Dendritic cell treated with granulocyte-macrophage colony-stimulating factor and Interleukin-4, amounts not matched to agents 40 ng/mL and 50 ng/mL, for 4 days (primary cell): Measurements from ENCODE around the gene HSFX1.
"Not testable (repeated sequence)": the region's sequence is repeated elsewhere in the genome, so short reads cannot be mapped to it uniquely, and the experiment has no call there.

Experiments used
- H3K27ac Mint-ChIP-seq: one replicate; pipeline ENCODE4 v1.8.0; 2022; ENCODE audit warnings: mild to moderate bottlenecking, mixed read lengths
- H3K27me3 Mint-ChIP-seq: one replicate; pipeline ENCODE4 v1.8.0; 2022; ENCODE audit warnings: mild to moderate bottlenecking, mixed read lengths
- H3K36me3 Mint-ChIP-seq: one replicate; pipeline ENCODE4 v1.8.0; 2022; ENCODE audit warnings: low read depth, mixed read lengths
- H3K4me1 Mint-ChIP-seq: one replicate; pipeline ENCODE4 v1.8.0; 2022; ENCODE audit warnings: low read depth, mixed read lengths
- H3K4me3 Mint-ChIP-seq: one replicate; pipeline ENCODE4 v1.8.0; 2022; ENCODE audit warnings: mild to moderate bottlenecking, moderate library complexity, mixed read lengths
- H3K9me3 Mint-ChIP-seq: one replicate; pipeline ENCODE4 v1.8.0; 2022; ENCODE audit warnings: mixed read lengths
- intact Hi-C: fragments of 100-400 bp; cut with micrococcal nuclease; formaldehyde crosslinking; loops from one replicate; pipeline ENCODE4 v1.15.0; 2022

Gene HSFX1

GRCh38 chrX:149773768-149774167, at the start of gene HSFX1:
HSFX1 (plus strand) TSS chrX:149774068; CDS start chrX:149774682, 614 bp downstream.
- H3K4me3 Mint-ChIP-seq, H3K27me3 Mint-ChIP-seq, H3K27ac Mint-ChIP-seq, H3K36me3 Mint-ChIP-seq, intact Hi-C loops, H3K9me3 Mint-ChIP-seq, H3K4me1 Mint-ChIP-seq: not testable (repeated sequence)

GRCh38 chrX:149727308-149727707, 46.6 kb upstream of the HSFX1 start:
- intact Hi-C loops: not testable (repeated sequence)

GRCh38 chrX:149742269-149742668, 31.6 kb upstream of the HSFX1 start:
- H3K27me3 Mint-ChIP-seq, H3K27ac Mint-ChIP-seq, H3K9me3 Mint-ChIP-seq, H3K4me1 Mint-ChIP-seq, H3K36me3 Mint-ChIP-seq, intact Hi-C loops, H3K4me3 Mint-ChIP-seq: not testable (repeated sequence)

More at GRCh38 chrX:149727308-149727707, 46.6 kb upstream of the HSFX1 start:
- H3K4me3 Mint-ChIP-seq, H3K36me3 Mint-ChIP-seq, H3K27ac Mint-ChIP-seq, H3K4me1 Mint-ChIP-seq, H3K27me3 Mint-ChIP-seq, H3K9me3 Mint-ChIP-seq: not testable (repeated sequence)

GRCh38 chrX:149746390-149747007, 27.4 kb upstream of the HSFX1 start:
- H3K27me3 Mint-ChIP-seq, H3K4me3 Mint-ChIP-seq, H3K36me3 Mint-ChIP-seq, H3K27ac Mint-ChIP-seq, intact Hi-C loops, H3K9me3 Mint-ChIP-seq, H3K4me1 Mint-ChIP-seq: not testable (repeated sequence)

- H3K9me3 Mint-ChIP-seq: no peaks in the 10 kb centered on the region
- H3K27me3 Mint-ChIP-seq: no peaks in the 10 kb centered on the region
- no peak overlapping the region for H3K4me3 Mint-ChIP-seq
- intact Hi-C loops: no loop called here
- H3K36me3 Mint-ChIP-seq: no peaks in the 10 kb centered on the region
- H3K4me1 Mint-ChIP-seq: no peaks in the 10 kb centered on the region
- no peak overlapping the region for H3K27ac Mint-ChIP-seq
Measured at GRCh38 chrX:149757206-149758067, 16.4 kb upstream of the HSFX1 start.

GRCh38 chrX:149758068-149758714, 15.7 kb upstream of the HSFX1 start:
- no peaks in the 10 kb centered on the region for H3K4me1 Mint-ChIP-seq
- H3K4me3 Mint-ChIP-seq: no peak overlapping the region
- H3K27ac Mint-ChIP-seq: no peak overlapping the region
- intact Hi-C loops: no loop called here
- H3K27me3 Mint-ChIP-seq: no peaks in the 10 kb centered on the region
- H3K9me3 Mint-ChIP-seq: no peaks in the 10 kb centered on the region
- H3K36me3 Mint-ChIP-seq: no peaks in the 10 kb centered on the region

GRCh38 chrX:149758715-149759078, 15.2 kb upstream of the HSFX1 start:
- intact Hi-C loops, H3K4me1 Mint-ChIP-seq, H3K27ac Mint-ChIP-seq, H3K4me3 Mint-ChIP-seq, H3K36me3 Mint-ChIP-seq, H3K27me3 Mint-ChIP-seq, H3K9me3 Mint-ChIP-seq: not testable (repeated sequence)

- intact Hi-C loops: no loop called here
- Mint-ChIP-seq H3K36me3 (no peaks in the 10 kb centered on the region), H3K27ac (no peak overlapping the region), H3K4me3 (no peak overlapping the region), H3K27me3 (no peaks in the 10 kb centered on the region), H3K4me1 (no peaks in the 10 kb centered on the region), H3K9me3 (no peaks in the 10 kb centered on the region)
Measured at GRCh38 chrX:149759824-149760223, 14.0 kb upstream of the HSFX1 start.

- Mint-ChIP-seq H3K27ac (no peak overlapping the region), H3K4me1 (no peaks in the 10 kb centered on the region), H3K9me3 (no peaks in the 10 kb centered on the region), H3K27me3 (no peaks in the 10 kb centered on the region), H3K36me3 (no peaks in the 10 kb centered on the region), H3K4me3 (no peak overlapping the region)
- intact Hi-C loops: no loop called here
Measured at GRCh38 chrX:149760965-149761364, 12.9 kb upstream of the HSFX1 start.

GRCh38 chrX:149761858-149762674, 11.8 kb upstream of the HSFX1 start:
- intact Hi-C loops, H3K27ac Mint-ChIP-seq, H3K27me3 Mint-ChIP-seq, H3K4me3 Mint-ChIP-seq, H3K9me3 Mint-ChIP-seq, H3K4me1 Mint-ChIP-seq, H3K36me3 Mint-ChIP-seq: not testable (repeated sequence)

- Mint-ChIP-seq H3K27me3 (no peaks in the 10 kb centered on the region), H3K4me1 (no peaks in the 10 kb centered on the region), H3K4me3 (no peak overlapping the region), H3K9me3 (no peaks in the 10 kb centered on the region), H3K36me3 (no peaks in the 10 kb centered on the region), H3K27ac (no peak overlapping the region)
- intact Hi-C loops: no loop called here
Measured at GRCh38 chrX:149762696-149763614, 10.9 kb upstream of the HSFX1 start.

- H3K4me3 Mint-ChIP-seq, H3K36me3 Mint-ChIP-seq, H3K27ac Mint-ChIP-seq, intact Hi-C loops, H3K4me1 Mint-ChIP-seq, H3K9me3 Mint-ChIP-seq, H3K27me3 Mint-ChIP-seq: not testable (repeated sequence)
Measured at GRCh38 chrX:149770344-149770743, 3.5 kb upstream of the HSFX1 start.

- H3K4me3 Mint-ChIP-seq, intact Hi-C loops, H3K27ac Mint-ChIP-seq, H3K4me1 Mint-ChIP-seq, H3K27me3 Mint-ChIP-seq, H3K36me3 Mint-ChIP-seq, H3K9me3 Mint-ChIP-seq: not testable (repeated sequence)
Measured at GRCh38 chrX:149773026-149773425, 842 bp upstream of the HSFX1 start.
